ENCODE results near the gene TAS2R7. TPM values are rescaled to one million over a fixed set of nuclear protein-coding genes. Genes with fewer than 3 reads are reported as not detected.
"Not testable (repeated sequence)": the region's sequence is repeated elsewhere in the genome, so short reads cannot be mapped to it uniquely, and the experiment has no call there.

The TAS2R7 gene
- total and polyA plus RNA-seq, 10 of the 15 experiments (the other 5 are each of a cell fraction or from before 2014, with no cell fraction given) = not detected

- H3K27ac ChIP-seq (ENCODE audit: control insufficient read depth, insufficient read depth); BruUV-seq (replicated peaks); POLR2A ChIA-PET; H2AFZ ChIP-seq (ENCODE audit: control insufficient read depth, low read depth, low read length); H3K9me3 ChIP-seq (replicated peaks; ENCODE audit: control insufficient read depth, insufficient read depth, low read length); H3K27me3 ChIP-seq (replicated peaks in 1 of 2; ENCODE audit: control insufficient read depth in 2 of 2, insufficient read depth in 2 of 2, low read length in 1 of 2); H3K4me2 ChIP-seq (ENCODE audit: control insufficient read depth, insufficient read depth); H3K9ac ChIP-seq (ENCODE audit: control insufficient read depth, insufficient read depth, low read length); DNase-seq (ENCODE audit: low read depth, low spot score); CTCF ChIA-PET; H3K36me3 ChIP-seq (ENCODE audit: control insufficient read depth in 2 of 2, insufficient read depth in 2 of 2, low read length in 1 of 2); H3K4me1 ChIP-seq (ENCODE audit: control insufficient read depth, insufficient read depth, low read length); H4K20me1 ChIP-seq (ENCODE audit: control insufficient read depth, insufficient read depth); ATAC-seq; in situ Hi-C loops (cut with MboI); H3K4me3 ChIP-seq; SMC1A ChIA-PET (ENCODE audit: uncharacterized antibody, unreplicated experiment); H3K79me2 ChIP-seq (ENCODE audit: control insufficient read depth, insufficient read depth, low read length); FAIRE-seq; RAD21 ChIA-PET (ENCODE audit: unreplicated experiment); intact Hi-C loops (cut with micrococcal nuclease; ENCODE audit: unreplicated experiment): not testable (repeated sequence)
- WGBS (ENCODE audit: insufficient coverage, insufficient replicate concordance, low lambda C conversion rate, missing lambda C conversion rate) = 50% methylated on average over 4 of the region's 4 CpGs
These were observed 10.7 kb downstream of the TAS2R7 start for GRCh38 chr12:10791769-10792168.

GRCh38 chr12:10783252-10783651 is 19.2 kb downstream of the TAS2R7 start:
- Histone ChIP-seq H3K4me2 (ENCODE audit: control insufficient read depth, insufficient read depth) (no peak overlapping the region), H3K9me3 (replicated peaks; ENCODE audit: control insufficient read depth, insufficient read depth, low read length) (no peaks in the 10 kb centered on the region), H3K4me3 (no peak overlapping the region), H2AFZ (ENCODE audit: control insufficient read depth, low read depth, low read length) (no peak overlapping the region), H3K79me2 (ENCODE audit: control insufficient read depth, insufficient read depth, low read length) (no peaks in the 10 kb centered on the region), H3K36me3 (ENCODE audit: control insufficient read depth in 2 of 2, insufficient read depth in 2 of 2, low read length in 1 of 2) (no peaks in the 10 kb centered on the region), H4K20me1 (ENCODE audit: control insufficient read depth, insufficient read depth) (no peaks in the 10 kb centered on the region), H3K27me3 (replicated peaks in 1 of 2; ENCODE audit: control insufficient read depth in 2 of 2, insufficient read depth in 2 of 2, low read length in 1 of 2) (no peaks in the 10 kb centered on the region), H3K27ac (ENCODE audit: control insufficient read depth, insufficient read depth) (no peak overlapping the region), H3K4me1 (ENCODE audit: control insufficient read depth, insufficient read depth, low read length) (no peaks in the 10 kb centered on the region), H3K9ac (ENCODE audit: control insufficient read depth, insufficient read depth, low read length) (no peak overlapping the region)
- intact Hi-C loops (cut with micrococcal nuclease; ENCODE audit: unreplicated experiment) (no loop called here), in situ Hi-C loops (cut with MboI) (no loop called here)
- ChIA-PET POLR2A (no interaction called here), RAD21 (ENCODE audit: unreplicated experiment) (no interaction called here), CTCF (no interaction called here), SMC1A (ENCODE audit: uncharacterized antibody, unreplicated experiment) (no interaction called here)
- WGBS (ENCODE audit: insufficient coverage, insufficient replicate concordance, low lambda C conversion rate, missing lambda C conversion rate) = 44% methylated on average over 5 of the region's 5 CpGs
- BruUV-seq (replicated peaks) = no TSS peak
- FAIRE-seq (no peak), DNase-seq (ENCODE audit: low read depth, low spot score) (no peak), ATAC-seq (no peak)
- TF ChIP-seq NFXL1 (IDR thresholded peaks at IDR 0.05; ENCODE audit: borderline replicate concordance) = no peak
- no peak for TF ChIP-seq ZNF384 (IDR thresholded peaks at IDR 0.05; ENCODE audit: borderline replicate concordance, low read depth, low read length)
- no peak for TF ChIP-seq IKZF1 (conservative IDR thresholded peaks at IDR 0.05)
- TF ChIP-seq TARDBP (IDR thresholded peaks at IDR 0.05; ENCODE audit: borderline replicate concordance) = no peak
- TF ChIP-seq, protein P1, sequence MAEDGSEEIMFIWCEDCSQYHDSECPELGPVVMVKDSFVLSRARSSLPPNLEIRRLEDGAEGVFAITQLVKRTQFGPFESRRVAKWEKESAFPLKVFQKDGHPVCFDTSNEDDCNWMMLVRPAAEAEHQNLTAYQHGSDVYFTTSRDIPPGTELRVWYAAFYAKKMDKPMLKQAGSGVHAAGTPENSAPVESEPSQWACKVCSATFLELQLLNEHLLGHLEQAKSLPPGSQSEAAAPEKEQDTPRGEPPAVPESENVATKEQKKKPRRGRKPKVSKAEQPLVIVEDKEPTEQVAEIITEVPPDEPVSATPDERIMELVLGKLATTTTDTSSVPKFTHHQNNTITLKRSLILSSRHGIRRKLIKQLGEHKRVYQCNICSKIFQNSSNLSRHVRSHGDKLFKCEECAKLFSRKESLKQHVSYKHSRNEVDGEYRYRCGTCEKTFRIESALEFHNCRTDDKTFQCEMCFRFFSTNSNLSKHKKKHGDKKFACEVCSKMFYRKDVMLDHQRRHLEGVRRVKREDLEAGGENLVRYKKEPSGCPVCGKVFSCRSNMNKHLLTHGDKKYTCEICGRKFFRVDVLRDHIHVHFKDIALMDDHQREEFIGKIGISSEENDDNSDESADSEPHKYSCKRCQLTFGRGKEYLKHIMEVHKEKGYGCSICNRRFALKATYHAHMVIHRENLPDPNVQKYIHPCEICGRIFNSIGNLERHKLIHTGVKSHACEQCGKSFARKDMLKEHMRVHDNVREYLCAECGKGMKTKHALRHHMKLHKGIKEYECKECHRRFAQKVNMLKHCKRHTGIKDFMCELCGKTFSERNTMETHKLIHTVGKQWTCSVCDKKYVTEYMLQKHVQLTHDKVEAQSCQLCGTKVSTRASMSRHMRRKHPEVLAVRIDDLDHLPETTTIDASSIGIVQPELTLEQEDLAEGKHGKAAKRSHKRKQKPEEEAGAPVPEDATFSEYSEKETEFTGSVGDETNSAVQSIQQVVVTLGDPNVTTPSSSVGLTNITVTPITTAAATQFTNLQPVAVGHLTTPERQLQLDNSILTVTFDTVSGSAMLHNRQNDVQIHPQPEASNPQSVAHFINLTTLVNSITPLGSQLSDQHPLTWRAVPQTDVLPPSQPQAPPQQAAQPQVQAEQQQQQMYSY (CRISPR knock-in tag; IDR thresholded peaks at IDR 0.05) = no peak
- no peak for TF ChIP-seq STAT3 (IDR thresholded peaks at IDR 0.05; ENCODE audit: low read depth, low read length)
- no peak for TF ChIP-seq LARP7 (IDR thresholded peaks at IDR 0.05)
- TF ChIP-seq PML (IDR thresholded peaks at IDR 0.05; ENCODE audit: low read length) = no peak
- no peak for TF ChIP-seq NFYB (IDR thresholded peaks at IDR 0.05; ENCODE audit: insufficient read depth, low read depth, low read length)
- TF ChIP-seq GABPA (IDR thresholded peaks at IDR 0.05; ENCODE audit: low read depth) = no peak
- TF ChIP-seq BCL3 (IDR thresholded peaks at IDR 0.05; ENCODE audit: borderline replicate concordance, insufficient read depth, low read depth, low read length, poor library complexity, severe bottlenecking) = no peak
- TF ChIP-seq NBN (IDR thresholded peaks at IDR 0.05) = no peak
- TF ChIP-seq, protein P2, sequence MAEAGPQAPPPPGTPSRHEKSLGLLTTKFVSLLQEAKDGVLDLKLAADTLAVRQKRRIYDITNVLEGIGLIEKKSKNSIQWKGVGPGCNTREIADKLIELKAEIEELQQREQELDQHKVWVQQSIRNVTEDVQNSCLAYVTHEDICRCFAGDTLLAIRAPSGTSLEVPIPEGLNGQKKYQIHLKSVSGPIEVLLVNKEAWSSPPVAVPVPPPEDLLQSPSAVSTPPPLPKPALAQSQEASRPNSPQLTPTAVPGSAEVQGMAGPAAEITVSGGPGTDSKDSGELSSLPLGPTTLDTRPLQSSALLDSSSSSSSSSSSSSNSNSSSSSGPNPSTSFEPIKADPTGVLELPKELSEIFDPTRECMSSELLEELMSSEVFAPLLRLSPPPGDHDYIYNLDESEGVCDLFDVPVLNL (IDR thresholded peaks at IDR 0.05; ENCODE audit: low read depth, low read length) = no peak
